CD4-positive, alpha-beta T cell treated with Interleukin-4 for 4 hours (primary cell): Measurements from ENCODE around the gene NFASC.

Experiments used
- DNase-seq: peaks from one replicate; pipeline ENCODE4 v3.0.0-alpha.2; 2020

NFASC gene

GRCh38 chr1:205015241-205015640 lies 144.6 kb downstream of the NFASC start:
- no peak for DNase-seq

- no peak for DNase-seq
Measured at GRCh38 chr1:205016075-205016474, 145.4 kb downstream of the NFASC start.

- DNase-seq: no peak
Measured at GRCh38 chr1:205016584-205016983, 145.9 kb downstream of the NFASC start.

GRCh38 chr1:205017001-205017400 lies 146.3 kb downstream of the NFASC start:
- no peak for DNase-seq

GRCh38 chr1:205017766-205018165 lies 147.1 kb downstream of the NFASC start:
- DNase-seq: no peak

- DNase-seq: no peak
Measured at GRCh38 chr1:205018381-205018780, 147.7 kb downstream of the NFASC start.

GRCh38 chr1:205020466-205020865 lies 149.8 kb downstream of the NFASC start:
- no peak for DNase-seq

GRCh38 chr1:205024679-205025078 lies 154.0 kb downstream of the NFASC start:
- DNase-seq: no peak

- DNase-seq: no peak
Measured at GRCh38 chr1:205025239-205025638, 154.6 kb downstream of the NFASC start.

- no peak for DNase-seq
Measured at GRCh38 chr1:205026181-205026580, 155.5 kb downstream of the NFASC start.

GRCh38 chr1:205028390-205028789 lies 157.7 kb downstream of the NFASC start:
- no peak for DNase-seq

- no peak for DNase-seq
Measured at GRCh38 chr1:205028924-205029323, 158.3 kb downstream of the NFASC start.

- no peak for DNase-seq
Measured at GRCh38 chr1:205030241-205030640, 159.6 kb downstream of the NFASC start.

GRCh38 chr1:205030896-205031295 lies 160.2 kb downstream of the NFASC start:
- DNase-seq: no peak

- DNase-seq: no peak
Measured at GRCh38 chr1:205032508-205032907, 161.8 kb downstream of the NFASC start.

GRCh38 chr1:205037539-205037938 lies 166.9 kb downstream of the NFASC start:
- DNase-seq: no peak

GRCh38 chr1:205038132-205038786 lies 167.6 kb downstream of the NFASC start:
- DNase-seq: no peak

GRCh38 chr1:205041001-205041715 lies 170.5 kb downstream of the NFASC start:
- DNase-seq: no peak

- DNase-seq: no peak
Measured at GRCh38 chr1:205041998-205042910, 171.6 kb downstream of the NFASC start.

GRCh38 chr1:205042911-205043806 lies 172.5 kb downstream of the NFASC start, which contains the start of gene CNTN2:
TSS of gene CNTN2 (plus strand) at chr1:205043212. CDS start at chr1:205053186, 9,974 bp downstream.
- no peak for DNase-seq

GRCh38 chr1:205043866-205044265 lies 173.2 kb downstream of the NFASC start:
- DNase-seq: no peak

GRCh38 chr1:205044741-205045140 lies 174.1 kb downstream of the NFASC start:
- no peak for DNase-seq
